ENCODE data around the gene IL15. TPM values are rescaled to one million over a fixed set of nuclear protein-coding genes. Genes with fewer than 3 reads are reported as not detected.

The IL15 gene
- total RNA-seq, 4 donors from 2014 or later, result 0.91 to 5.9 (median 2.6) TPM

DNA sequence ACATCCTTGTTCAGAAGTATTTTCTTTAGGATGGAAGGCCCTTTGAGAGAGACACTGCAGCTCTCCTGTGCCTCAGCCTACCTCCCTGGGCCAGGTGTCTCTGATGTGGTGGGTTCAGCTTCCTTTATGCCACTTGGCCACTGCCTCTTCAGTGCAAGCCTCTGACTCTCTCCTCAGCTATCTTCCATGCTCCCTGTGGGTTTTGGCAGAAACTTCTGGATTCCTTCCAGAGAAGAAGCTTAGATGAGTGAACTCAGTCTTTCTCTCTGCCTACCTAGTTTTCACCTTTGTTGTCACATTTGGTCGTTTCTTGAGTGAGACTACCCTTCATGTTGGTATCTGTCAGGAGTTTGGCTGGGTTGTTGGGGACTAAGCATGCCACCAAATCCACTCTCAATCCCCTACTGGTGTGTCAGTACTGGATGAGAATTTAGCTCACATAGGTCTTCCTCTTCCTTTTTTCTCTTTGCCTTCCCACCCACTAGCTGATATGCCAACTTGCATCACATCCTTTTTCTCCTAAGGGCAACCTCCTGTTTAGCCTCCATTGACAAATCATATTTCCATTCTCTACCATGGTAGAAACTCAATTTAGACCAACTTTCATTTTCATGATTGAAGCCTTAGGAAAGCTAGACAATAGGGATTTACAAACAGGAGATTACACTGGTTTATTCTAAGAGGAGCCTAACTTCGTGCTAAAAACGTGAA, 32.0 kb downstream of the IL15 start:
- no peaks in the 10 kb centered on the region for H3K4me1 ChIP-seq
- intact Hi-C loops (cut with DNase I), result no loop called here
- WGBS, 2 donors, result 64 to 76% methylated on average over 3 of the region's 3 CpGs
- no peak overlapping the region for H3K4me3 ChIP-seq
- no peak for TF ChIP-seq POLR2A (IDR thresholded peaks at IDR 0.05)
- TF ChIP-seq, protein P1, sequence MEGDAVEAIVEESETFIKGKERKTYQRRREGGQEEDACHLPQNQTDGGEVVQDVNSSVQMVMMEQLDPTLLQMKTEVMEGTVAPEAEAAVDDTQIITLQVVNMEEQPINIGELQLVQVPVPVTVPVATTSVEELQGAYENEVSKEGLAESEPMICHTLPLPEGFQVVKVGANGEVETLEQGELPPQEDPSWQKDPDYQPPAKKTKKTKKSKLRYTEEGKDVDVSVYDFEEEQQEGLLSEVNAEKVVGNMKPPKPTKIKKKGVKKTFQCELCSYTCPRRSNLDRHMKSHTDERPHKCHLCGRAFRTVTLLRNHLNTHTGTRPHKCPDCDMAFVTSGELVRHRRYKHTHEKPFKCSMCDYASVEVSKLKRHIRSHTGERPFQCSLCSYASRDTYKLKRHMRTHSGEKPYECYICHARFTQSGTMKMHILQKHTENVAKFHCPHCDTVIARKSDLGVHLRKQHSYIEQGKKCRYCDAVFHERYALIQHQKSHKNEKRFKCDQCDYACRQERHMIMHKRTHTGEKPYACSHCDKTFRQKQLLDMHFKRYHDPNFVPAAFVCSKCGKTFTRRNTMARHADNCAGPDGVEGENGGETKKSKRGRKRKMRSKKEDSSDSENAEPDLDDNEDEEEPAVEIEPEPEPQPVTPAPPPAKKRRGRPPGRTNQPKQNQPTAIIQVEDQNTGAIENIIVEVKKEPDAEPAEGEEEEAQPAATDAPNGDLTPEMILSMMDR (IDR thresholded peaks at IDR 0.05), result no peak
- H3K36me3 ChIP-seq, result no peaks in the 10 kb centered on the region
- no peaks in the 10 kb centered on the region for H3K9me3 ChIP-seq
- no peak for DNase-seq
- H3K27ac ChIP-seq, result no peak overlapping the region
- H3K27me3 ChIP-seq, result no peaks in the 10 kb centered on the region

DNA sequence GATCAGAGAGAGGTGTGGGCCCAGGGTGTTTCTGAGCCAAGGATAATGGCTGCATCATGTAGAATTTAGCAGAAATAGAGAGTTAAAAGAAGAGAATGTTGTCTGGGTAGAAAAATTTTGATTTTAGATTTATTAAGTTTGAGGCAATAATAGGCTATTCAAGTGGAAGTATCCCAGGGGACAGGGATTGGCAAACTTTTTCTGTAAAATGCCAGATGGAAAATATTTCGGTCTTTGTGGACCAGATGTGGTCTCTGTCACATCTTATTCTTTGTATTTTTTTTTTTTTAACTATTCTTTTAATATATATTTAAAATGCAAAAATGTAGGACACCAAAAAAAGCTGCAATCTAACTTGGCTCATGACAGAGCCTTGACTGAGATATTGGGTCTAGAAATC, 33.1 kb downstream of the IL15 start:
- intact Hi-C loops (cut with DNase I), result no loop called here
- 81 to 84% methylated on average over 1 of the region's 1 CpG for WGBS, 2 donors
- H3K4me1 ChIP-seq, result no peaks in the 10 kb centered on the region
- no peak overlapping the region for H3K27ac ChIP-seq
- H3K4me3 ChIP-seq, result no peak overlapping the region
- H3K27me3 ChIP-seq, result no peaks in the 10 kb centered on the region
- DNase-seq, result no peak
- TF ChIP-seq, protein P1 (IDR thresholded peaks at IDR 0.05), result no peak
- TF ChIP-seq POLR2A (IDR thresholded peaks at IDR 0.05), result no peak
- H3K9me3 ChIP-seq, result no peaks in the 10 kb centered on the region
- no peaks in the 10 kb centered on the region for H3K36me3 ChIP-seq

DNA sequence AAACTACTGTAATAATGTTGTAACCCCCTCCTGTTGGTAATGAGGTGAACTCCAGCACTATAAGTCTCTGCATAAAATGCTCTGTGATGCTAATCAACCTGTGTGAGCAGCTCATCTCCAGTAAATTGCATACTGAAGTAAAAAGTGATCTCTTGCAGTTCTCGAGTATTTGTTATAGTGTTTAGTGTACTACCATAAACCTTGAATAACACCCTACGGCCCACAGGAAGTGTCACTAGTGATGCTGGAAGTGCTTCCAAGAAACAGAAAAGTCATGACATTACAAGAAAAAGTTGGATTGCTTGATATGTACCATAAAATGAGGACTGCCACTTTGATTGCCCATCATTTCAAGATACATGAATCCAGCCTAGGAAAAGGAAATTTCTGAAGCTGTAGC, 39.0 kb downstream of the IL15 start:
- no peak for DNase-seq
- Histone ChIP-seq H3K36me3 (no peaks in the 10 kb centered on the region), H3K9me3 (no peaks in the 10 kb centered on the region), H3K4me1 (no peaks in the 10 kb centered on the region), H3K27me3 (no peaks in the 10 kb centered on the region), H3K4me3 (no peak overlapping the region), H3K27ac (no peak overlapping the region)
- intact Hi-C loops (cut with DNase I), result no loop called here
- TF ChIP-seq POLR2A (IDR thresholded peaks at IDR 0.05), result no peak
- WGBS, 2 donors, result 65 to 80% methylated on average over 2 of the region's 2 CpGs

DNA sequence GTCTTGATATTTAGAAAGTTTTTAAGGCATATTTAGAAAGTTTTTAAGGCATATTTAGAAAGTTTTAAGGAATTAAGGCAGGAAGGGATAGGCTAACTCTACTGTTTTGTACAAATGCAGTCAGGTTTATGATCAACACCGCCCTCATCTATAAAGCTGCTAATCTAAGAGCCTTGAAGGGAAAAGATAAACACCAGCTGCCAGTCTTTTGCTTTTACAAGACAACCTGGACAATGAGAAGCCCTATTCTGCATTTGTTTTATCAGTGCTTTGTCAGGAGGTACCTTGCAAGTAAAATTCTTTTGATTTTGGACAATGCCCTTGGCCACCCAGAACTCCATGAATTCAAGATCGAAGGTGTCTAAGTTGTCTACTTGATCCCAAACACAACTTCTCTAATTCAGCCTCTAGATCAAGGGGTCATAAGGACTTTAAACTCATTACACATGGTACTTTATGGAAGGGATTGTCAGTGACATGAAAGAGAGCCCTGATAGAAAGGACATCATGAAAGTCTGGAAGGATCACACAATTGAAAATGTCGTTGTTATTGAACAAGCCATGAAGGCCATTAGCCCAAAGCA, 39.8 kb downstream of the IL15 start:
- Histone ChIP-seq H3K27me3 (no peaks in the 10 kb centered on the region), H3K27ac (no peak overlapping the region), H3K9me3 (no peaks in the 10 kb centered on the region), H3K36me3 (no peaks in the 10 kb centered on the region), H3K4me3 (no peak overlapping the region), H3K4me1 (no peaks in the 10 kb centered on the region)
- DNase-seq, result no peak
- no peak for TF ChIP-seq POLR2A (IDR thresholded peaks at IDR 0.05)
- TF ChIP-seq, protein P1 (IDR thresholded peaks at IDR 0.05), result no peak
- intact Hi-C loops (cut with DNase I), result no loop called here
- WGBS, 2 donors, result 52 to 66% methylated on average over 3 of the region's 3 CpGs

DNA sequence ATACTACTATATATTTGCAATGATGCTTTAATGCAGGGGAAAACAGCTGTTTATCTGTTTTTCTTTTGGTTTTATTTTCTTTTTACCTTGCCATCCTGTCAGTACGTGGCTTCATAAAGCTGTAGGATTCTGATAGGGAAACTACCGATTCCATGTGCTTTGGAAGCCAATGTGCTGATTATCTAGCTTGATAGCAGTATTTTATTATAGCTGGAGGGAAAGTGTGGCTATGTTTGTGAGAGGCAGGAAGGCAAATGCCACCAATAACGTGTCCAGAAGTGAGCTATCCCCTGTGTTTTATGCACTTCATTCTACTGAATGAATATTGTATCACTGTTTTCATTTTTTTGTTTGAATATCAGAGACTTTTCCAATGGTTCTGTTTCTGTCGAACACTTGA, 43.7 kb downstream of the IL15 start:
- WGBS, 2 donors, result 77 to 81% methylated on average over 4 of the region's 4 CpGs
- intact Hi-C loops (cut with DNase I), result no loop called here

More for the DNA sequence above, 43.7 kb downstream of the IL15 start:
- H3K4me3 ChIP-seq, result no peak overlapping the region
- no peak for DNase-seq
- H3K27ac ChIP-seq, result no peak overlapping the region
- H3K4me1 ChIP-seq, result no peaks in the 10 kb centered on the region
- H3K27me3 ChIP-seq, result no peaks in the 10 kb centered on the region
- no peak for TF ChIP-seq POLR2A (IDR thresholded peaks at IDR 0.05)
- TF ChIP-seq, protein P1 (IDR thresholded peaks at IDR 0.05), result no peak
- H3K9me3 ChIP-seq, result no peaks in the 10 kb centered on the region
- H3K36me3 ChIP-seq, result no peaks in the 10 kb centered on the region

All from esophagus squamous epithelium (tissue), 5 donors.